ENCODE data around the gene HSF2BP.
A peak's percentile ranks its signal among the peaks of the same experiment; 100 is the strongest.

GRCh38 chr21:43609501-43610340, 49.6 kb downstream of the HSF2BP start:
- TF ChIP-seq CTCF (IDR thresholded peaks at IDR 0.05) (no peak), POLR2A (IDR thresholded peaks at IDR 0.05) (no peak), EP300 (IDR thresholded peaks at IDR 0.05) (peak in 1 of 2 donors; percentile 49)

All from tibial nerve (tissue), 4 donors.